HT1080 (cell line): ENCODE measurements around the gene TRPM5. TPM values are rescaled to one million over a fixed set of nuclear protein-coding genes. Genes with fewer than 3 reads are reported as not detected.

Source experiments
- DNase-seq: peaks from one replicate; pipeline ENCODE4 v3.0.0-alpha.2; 2015; ENCODE audit warnings: low read depth
- total RNA-seq: library from RNA; depleted of rRNA; stranded (reverse); fragments of >200 nt; shearing (Covaris generic); gene quantifications from 2 replicates; pipeline ENCODE4 v1.2.3, GENCODE V29; 2014

Gene TRPM5
- total RNA-seq, 1 experiment from 2014 or later = 0.05 TPM

DNA sequence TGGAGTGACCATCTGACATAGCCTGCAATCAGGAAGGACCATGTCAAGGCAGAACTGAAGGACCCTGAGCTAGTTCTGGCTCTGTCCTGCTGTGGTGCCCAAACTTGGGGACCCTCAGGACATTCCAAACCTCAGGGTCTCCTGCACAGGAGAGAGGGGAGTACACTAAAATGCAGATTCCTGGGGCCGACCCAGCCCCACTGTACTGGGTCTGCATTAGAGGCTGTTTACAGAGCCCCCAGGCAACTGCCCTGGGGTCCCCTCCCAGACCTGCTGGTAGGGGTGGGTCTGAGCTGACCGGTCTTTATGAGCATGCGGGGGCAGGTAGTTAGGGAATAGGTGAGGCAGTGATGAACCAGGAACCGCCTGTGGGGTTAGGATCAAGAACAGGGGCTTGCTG lies 6.8 kb downstream of the TRPM5 start:
- no peak for DNase-seq

- no peak for DNase-seq
Observed at GRCh38 chr11:2436521-2437031, 7.7 kb downstream of the TRPM5 start.

DNA sequence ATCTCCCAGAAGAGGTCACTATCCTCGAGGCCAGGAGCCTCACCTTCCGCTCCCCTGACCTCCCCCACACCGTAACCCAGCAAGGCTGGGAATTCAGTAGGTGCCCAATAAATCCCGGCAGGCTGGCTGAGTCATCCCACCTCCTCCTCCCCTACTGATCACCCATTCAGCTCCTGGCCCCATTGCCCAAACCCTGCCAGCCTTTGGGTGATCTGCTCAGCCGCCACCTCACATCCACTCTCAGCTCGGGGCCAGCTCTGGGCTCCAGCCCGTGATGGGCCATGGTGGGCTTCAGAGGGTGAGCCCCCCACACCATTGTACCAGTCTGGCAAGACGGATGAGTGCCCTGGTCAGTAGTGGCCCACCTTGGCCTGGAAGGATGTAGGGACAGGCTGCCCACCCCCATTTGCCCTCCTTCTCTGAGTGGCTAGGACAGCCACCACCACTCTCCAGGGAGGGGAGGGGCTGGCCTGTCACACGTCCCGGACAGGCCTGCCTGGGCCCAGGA lies 8.2 kb downstream of the TRPM5 start:
- DNase-seq = no peak

- no peak for DNase-seq
Observed at GRCh38 chr11:2435288-2436012, 8.9 kb downstream of the TRPM5 start.

GRCh38 chr11:2434506-2435255 lies 9.6 kb downstream of the TRPM5 start:
- DNase-seq = no peak

- DNase-seq = no peak
Observed at GRCh38 chr11:2434008-2434407, 10.3 kb downstream of the TRPM5 start.

- DNase-seq = no peak
Observed at GRCh38 chr11:2433106-2433925, 11.0 kb downstream of the TRPM5 start.

DNA sequence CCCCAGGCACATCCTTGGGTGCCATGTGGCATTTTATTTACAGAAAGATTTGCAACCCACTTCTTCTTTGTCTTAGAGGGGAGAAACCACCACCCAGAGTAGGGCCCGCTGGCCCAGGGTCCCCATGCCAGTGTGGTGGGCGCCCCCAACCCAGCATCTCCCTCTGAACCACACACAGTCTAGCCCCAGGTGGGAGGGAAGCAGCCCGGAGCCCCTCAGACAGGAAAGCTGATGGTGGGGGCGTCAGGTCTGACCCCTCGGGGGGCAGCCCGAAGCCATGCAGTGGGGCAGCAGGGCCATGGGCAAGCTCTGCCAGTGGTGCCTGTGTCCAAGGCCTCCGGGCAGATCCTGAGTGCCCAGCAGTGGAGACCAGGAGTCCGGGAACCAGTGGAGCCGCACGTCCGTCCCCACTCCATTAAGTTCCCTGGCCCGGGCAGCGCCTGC lies 11.7 kb downstream of the TRPM5 start:
- no peak for DNase-seq

DNA sequence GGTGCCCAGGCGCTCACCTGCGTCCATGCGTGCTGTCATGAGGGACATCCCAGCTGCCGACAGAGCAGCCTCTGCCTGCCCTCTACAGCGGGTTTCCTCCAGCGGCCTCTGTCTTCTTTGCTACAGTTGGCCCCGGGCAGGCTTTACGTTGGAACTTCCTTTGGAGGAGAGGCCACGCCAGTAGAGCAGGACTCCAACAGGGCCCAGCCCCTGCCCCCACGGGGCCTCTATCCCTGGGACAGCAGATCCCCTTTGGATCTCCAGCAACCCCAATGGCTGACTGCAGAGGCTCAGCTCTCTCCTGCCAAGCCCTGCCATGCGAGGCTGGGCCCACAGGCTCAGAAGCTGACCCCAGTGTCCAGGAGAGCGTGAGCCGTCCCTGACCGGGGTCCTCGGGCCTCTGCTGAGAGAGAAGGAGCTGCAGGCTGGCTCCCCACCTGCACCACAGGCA lies 12.1 kb downstream of the TRPM5 start:
- DNase-seq = no peak

GRCh38 chr11:2431395-2431794 lies 12.9 kb downstream of the TRPM5 start:
- no peak for DNase-seq

DNA sequence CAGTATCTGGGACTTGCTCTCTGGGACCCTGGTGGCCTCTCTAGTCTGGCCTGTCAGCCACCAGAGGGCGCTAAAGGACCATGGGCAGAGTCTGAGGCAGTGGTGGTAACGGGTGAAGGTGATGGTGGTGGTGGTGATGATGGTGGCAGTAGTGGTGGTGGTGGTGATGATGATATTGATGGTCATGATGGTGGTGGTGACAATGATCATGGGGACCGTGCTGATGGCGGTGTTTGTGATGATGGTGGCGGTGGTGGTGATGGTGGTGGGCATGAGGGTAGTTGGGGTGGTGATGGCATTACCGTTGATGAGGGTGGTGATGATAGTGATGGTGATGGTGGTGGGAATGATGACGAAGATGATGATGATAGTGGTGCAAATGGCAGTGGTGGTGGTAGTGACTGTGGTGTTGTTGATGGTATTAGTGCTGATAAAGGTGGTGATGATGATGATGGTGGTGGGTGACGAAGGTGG lies 16.0 kb downstream of the TRPM5 start:
- DNase-seq = peak; percentile 44

DNA sequence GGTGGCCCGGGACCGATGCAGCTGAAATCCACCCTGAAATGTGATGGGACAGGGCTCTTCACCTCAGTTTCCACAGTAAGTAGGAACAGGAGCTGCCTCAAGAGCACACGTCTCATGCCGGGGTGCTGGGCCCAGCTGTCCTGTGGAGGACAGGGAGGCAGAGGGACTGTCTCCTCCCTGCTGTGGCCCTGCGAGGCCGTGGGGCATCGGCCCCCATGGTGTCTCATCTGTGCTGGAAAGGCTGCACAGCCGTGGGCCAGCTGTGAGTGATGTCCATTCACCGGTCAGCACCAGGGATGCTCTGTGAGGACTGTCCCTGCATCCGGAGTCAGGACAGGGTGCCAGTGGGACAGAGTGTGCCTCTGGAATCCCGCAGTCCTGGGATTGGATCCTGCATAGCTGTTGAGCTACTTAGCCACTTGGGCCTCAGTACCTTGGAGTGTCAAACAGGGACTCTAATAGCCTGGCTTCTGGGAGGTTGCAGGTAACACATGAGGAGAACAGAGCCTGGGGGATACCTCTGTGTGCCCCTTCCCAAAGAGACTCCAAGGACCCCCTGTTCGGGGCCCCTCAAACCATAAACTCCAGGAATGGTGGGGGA lies 16.5 kb downstream of the TRPM5 start:
- DNase-seq = no peak

DNA sequence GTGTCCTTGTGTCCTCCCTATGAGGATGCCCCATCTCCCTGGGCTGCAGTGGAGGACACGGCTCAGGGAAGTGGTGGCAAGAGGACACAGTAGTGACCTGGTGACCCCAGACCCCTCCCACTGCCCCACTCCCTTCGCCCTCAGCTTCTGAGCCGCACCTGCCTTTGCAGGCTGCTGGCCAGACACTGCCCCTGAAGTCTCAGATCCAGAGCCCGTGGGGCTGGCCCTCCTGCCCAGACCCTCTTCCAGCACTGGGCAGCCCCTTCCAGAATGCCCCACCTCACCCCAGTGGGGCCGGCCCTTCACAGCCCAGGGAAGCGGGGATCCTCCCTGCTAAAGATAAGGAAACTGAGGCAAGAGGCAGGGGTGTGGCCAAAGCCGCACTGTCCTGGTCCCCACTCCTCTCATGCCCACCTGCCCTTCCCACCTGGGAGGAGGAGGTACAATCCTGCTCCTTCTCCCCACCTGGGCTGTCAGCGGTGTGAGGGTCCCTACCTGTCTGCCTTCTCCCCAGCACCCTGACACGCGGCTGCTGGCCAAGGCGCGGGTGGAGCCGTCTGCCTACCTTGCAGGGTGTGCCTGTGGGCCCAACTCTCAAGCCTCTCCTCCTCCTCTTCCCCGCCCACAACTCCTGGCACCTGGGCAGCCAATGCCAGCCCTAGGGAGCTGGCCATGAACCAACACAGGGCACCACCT lies 17.3 kb downstream of the TRPM5 start:
- DNase-seq = no peak

GRCh38 chr11:2426221-2426620 lies 18.1 kb downstream of the TRPM5 start:
- DNase-seq = no peak

DNA sequence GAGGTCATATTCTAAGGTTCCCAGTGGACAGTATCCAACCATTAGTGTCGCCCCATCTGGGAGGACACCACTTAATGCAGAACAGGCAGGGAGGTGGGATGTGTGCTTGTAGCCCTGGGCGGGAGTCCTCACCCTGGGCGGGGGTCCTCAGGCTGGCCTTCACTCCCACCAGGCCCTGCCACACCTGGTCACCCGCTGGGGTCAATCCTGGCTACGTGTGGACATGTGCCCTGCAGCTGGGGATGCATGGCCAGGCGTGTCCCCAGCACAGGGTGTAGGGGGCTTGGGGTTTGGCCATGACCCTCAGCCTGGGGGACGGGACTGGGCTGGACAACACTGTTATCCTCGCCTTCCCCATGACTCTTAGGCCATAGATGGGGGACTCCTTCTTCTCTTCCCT lies 18.8 kb downstream of the TRPM5 start:
- DNase-seq = no peak

DNA sequence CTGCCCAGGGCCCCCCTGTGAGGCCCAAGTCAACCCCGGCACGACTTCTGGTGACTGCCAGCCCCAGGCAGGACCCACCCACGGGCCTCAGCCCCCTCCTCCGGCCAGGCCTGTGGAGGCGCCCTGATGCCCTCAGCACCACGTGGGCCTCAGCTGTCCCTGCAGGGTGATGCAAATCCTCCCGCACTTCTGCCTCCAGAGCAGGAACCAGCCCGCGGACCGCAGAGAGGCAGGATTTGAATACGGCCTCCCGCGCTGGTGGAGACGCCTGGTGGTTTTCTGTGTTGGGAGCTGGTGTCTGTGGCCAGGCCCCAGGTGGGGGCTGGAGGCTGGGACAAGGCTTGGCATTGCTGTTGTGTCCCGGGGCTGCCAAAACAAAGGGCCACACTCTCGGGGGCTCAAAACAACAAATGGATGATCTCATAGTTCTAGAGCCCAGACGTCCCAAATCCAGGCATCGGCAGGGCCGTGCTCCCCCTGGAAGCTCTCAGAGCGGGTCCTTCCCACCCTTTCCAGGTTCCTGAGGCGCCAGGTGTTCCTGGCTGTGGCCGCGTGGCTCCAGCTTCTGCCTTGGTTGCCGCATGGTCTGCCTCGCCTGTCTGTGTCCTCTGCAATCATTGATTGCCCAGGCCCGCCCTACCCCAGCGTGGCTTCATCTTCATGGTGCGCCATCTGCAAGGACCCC lies 19.4 kb downstream of the TRPM5 start:
- DNase-seq = no peak

DNA sequence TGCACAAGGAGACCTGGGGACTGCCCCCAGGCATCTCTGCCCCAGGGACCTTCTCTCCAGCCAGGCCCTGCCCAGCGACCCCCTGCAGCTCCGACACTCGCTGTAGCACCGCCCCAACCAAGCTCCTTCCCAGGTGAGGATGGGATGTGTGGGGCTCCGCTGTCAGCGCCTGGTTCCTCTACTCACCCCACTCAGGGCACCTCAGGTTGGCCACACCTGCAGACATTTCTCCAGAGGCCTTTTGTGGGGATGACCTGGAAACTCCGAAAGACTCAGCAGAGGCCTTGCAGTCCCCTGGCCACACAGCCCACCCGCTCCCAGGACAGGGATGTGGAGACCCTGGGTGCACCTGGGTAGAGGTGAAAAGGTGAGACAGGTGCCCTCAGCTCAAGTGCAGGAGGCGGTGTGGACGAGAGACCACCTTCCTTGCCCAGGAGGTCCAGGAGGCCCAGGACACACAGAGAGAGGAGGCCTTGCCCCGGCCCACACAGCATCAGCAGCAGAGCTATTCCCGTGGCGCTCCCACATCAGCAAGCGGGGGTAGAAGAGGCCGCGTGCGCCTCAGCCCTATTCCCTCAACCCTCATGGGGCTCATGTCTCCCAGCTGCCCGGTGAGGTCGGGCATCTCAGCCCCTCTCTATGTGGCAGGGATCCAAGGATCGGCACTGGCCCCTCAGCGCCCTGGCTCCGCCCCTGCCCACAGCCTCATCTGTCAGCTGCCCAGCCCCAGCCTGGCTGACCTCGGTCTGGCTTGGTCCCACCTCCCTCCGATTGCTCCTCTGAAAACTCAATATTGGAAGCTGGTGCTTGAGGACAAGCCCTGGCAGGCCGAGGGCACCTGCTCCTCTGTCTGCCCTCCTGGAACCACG lies 20.9 kb downstream of the TRPM5 start:
- no peak for DNase-seq

- DNase-seq = no peak
Observed at GRCh38 chr11:2422461-2423156, 21.7 kb downstream of the TRPM5 start.
